HCT116 (cell line): ENCODE data around the gene BCL11A.

ENCODE experiments used
- ATF3 ChIP-seq: IDR thresholded peaks from 2 replicates; pipeline ENCODE4 v1.6.1; 2012
- CTCF ChIP-seq, 3 experiments: fragments of 200-600 bp in 1 of 3; sonication (generic) in 1 of 3; IDR thresholded peaks in 2 of 3; conservative IDR thresholded peaks in 1 of 3; 2 replicates each; pipeline ENCODE4 v1.5.1; 2012 to 2017; ENCODE audit warnings: low read depth in 2 of 3, low read length in 2 of 3, antibody characterized with exemption in 1 of 3, borderline replicate concordance in 1 of 3, control low read depth in 1 of 3, mild to moderate bottlenecking in 1 of 3, mixed read lengths in 1 of 3, mixed run types in 1 of 3, moderate library complexity in 1 of 3; ENCODE audit not compliant: insufficient read depth in 1 of 3
- POLR2A ChIP-seq: IDR thresholded peaks from 2 replicates; pipeline ENCODE4 v1.7.0; 2011; ENCODE audit warnings: borderline replicate concordance; ENCODE audit not compliant: insufficient read depth, insufficient read length; ENCODE audit errors: extremely low read depth
- POLR2AphosphoS5 ChIP-seq: IDR thresholded peaks from 2 replicates; pipeline ENCODE4 v1.6.1; 2011; ENCODE audit warnings: mild to moderate bottlenecking, low read depth, low read length, moderate library complexity
- RAD21 ChIP-seq: IDR thresholded peaks from 2 replicates; pipeline ENCODE4 v1.6.1; 2012; ENCODE audit warnings: low read depth, mild to moderate bottlenecking
- SIN3A ChIP-seq: IDR thresholded peaks from 2 replicates; pipeline ENCODE4 v1.6.1; 2012; ENCODE audit warnings: low read depth

- no peak for TF ChIP-seq CTCF (IDR thresholded peaks at IDR 0.05 in 2 of 3, conservative IDR thresholded peaks at IDR 0.05 in 1 of 3; ENCODE audit: borderline replicate concordance in 1 of 3, insufficient read depth in 1 of 3, low read depth in 2 of 3, low read length in 2 of 3)
- no peak for TF ChIP-seq POLR2A
- TF ChIP-seq RAD21: no peak
- no peak for TF ChIP-seq POLR2AphosphoS5
- no peak for TF ChIP-seq SIN3A
- TF ChIP-seq ATF3: no peak
Observed at GRCh38 chr2:60490441-60490840, 63.0 kb downstream of the BCL11A start.
